ENCODE data around the gene REPIN1.

DNA sequence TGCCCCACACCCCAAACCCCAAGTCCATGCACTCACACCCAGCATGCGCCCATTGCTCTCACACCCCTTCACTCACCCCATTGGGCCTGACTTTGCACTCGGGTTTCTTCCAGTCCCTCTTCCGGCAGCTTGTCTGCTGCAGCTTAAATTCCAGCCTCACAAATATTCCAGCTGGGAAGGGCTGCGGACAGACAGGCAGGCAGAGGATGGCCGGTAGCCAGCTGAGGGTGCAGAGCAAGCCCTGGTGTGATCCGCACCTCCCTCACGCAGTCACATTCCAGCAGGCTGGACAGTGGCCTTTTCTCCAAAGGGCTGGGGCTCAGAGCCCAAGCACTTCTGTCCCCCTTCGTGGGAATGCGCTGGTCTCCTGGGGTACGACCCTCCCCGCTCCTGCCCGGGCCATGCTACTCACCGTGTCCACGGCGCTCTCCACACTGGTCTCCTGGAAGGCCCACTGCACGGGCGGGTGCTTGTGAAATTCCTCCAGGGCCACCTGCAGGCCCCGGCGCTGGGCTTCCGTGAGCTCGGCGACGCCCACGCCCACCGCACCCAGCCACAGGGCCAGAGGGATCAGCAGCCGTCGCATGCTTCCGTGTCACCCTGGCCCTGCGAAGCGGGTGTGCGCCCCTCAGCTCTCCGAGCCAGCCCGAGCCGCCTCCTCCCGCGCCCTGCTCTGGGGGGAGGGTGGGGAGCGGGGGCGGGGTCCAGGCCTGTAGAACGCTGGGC, 28.4 kb upstream of the REPIN1 start:
- TF ChIP-seq REST (tag by site-specific recombination; IDR thresholded peaks at IDR 0.05): no peak
- no peak for TF ChIP-seq TCF7L2 (IDR thresholded peaks at IDR 0.05; ENCODE audit: borderline replicate concordance, low read depth, low read length)
- TF ChIP-seq, protein P1, sequence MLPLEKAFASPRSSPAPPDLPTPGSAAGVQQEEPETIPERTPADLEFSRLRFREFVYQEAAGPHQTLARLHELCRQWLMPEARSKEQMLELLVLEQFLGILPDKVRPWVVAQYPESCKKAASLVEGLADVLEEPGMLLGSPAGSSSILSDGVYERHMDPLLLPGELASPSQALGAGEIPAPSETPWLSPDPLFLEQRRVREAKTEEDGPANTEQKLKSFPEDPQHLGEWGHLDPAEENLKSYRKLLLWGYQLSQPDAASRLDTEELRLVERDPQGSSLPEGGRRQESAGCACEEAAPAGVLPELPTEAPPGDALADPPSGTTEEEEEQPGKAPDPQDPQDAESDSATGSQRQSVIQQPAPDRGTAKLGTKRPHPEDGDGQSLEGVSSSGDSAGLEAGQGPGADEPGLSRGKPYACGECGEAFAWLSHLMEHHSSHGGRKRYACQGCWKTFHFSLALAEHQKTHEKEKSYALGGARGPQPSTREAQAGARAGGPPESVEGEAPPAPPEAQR (tag by site-specific recombination; IDR thresholded peaks at IDR 0.05): no peak
- TF ChIP-seq, protein P2, sequence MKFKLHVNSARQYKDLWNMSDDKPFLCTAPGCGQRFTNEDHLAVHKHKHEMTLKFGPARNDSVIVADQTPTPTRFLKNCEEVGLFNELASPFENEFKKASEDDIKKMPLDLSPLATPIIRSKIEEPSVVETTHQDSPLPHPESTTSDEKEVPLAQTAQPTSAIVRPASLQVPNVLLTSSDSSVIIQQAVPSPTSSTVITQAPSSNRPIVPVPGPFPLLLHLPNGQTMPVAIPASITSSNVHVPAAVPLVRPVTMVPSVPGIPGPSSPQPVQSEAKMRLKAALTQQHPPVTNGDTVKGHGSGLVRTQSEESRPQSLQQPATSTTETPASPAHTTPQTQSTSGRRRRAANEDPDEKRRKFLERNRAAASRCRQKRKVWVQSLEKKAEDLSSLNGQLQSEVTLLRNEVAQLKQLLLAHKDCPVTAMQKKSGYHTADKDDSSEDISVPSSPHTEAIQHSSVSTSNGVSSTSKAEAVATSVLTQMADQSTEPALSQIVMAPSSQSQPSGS (tag by site-specific recombination; IDR thresholded peaks at IDR 0.05; ENCODE audit: low read depth): no peak
- no peak for TF ChIP-seq ZBTB44 (tag by site-specific recombination; IDR thresholded peaks at IDR 0.05)
- no peak for TF ChIP-seq ZFP37 (tag by site-specific recombination; IDR thresholded peaks at IDR 0.05)
- no peak for TF ChIP-seq CTCF (tag by site-specific recombination; IDR thresholded peaks at IDR 0.05)
- TF ChIP-seq ZSCAN30 (tag by site-specific recombination; IDR thresholded peaks at IDR 0.05): no peak
- no peak for TF ChIP-seq ZFP69B (tag by site-specific recombination; IDR thresholded peaks at IDR 0.05)
- no peak for TF ChIP-seq ZNF335 (tag by site-specific recombination; conservative IDR thresholded peaks at IDR 0.05)
- no peak for TF ChIP-seq ZFP41 (tag by site-specific recombination; IDR thresholded peaks at IDR 0.05; ENCODE audit: borderline replicate concordance)
- no peak for TF ChIP-seq ZBTB49 (tag by site-specific recombination; IDR thresholded peaks at IDR 0.05; ENCODE audit: low read depth)
